Hepatocyte (in vitro differentiated cells): Measurements from ENCODE around the gene PPAT.

Experiments
- EZH2 ChIP-seq: fragments of 200-600 bp; sonication (generic); IDR thresholded peaks from 2 replicates; pipeline ENCODE4 v1.6.1; 2016; ENCODE audit warnings: antibody characterized with exemption, mild to moderate bottlenecking, borderline replicate concordance
- TF ChIP-seq, protein P1 (sequence below): fragments of 200-600 bp; sonication (generic); IDR thresholded peaks from 2 replicates; pipeline ENCODE4 v1.5.1; 2016; ENCODE audit warnings: antibody characterized with exemption, mild to moderate bottlenecking; ENCODE audit not compliant: poor library complexity

DNA sequence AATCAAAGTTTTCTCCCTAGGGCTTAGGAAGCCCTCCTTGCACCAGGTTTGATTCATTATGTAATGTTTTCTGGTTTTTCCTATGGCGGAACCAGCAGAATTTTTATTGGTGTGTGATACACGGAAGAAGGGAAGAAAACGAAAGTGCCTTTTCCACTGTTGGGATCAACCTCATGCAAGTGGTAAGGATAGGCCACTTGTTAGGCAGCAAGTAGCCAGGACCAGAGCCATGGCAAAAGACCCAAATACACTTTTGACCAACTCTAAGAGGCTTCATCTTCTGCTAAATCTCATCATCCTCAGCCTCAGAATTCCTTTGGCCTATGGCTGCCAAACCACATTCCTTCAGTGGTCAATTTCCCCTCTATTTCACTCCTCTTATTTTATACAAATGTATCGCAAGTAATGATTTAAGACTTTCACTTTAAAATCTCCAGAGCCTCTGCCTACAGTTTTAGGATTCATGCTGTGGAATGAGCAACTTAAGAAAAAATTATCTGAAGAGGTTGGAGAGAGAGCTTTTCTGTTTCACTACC is 21.2 kb downstream of the PPAT start:
- TF ChIP-seq, protein P1, sequence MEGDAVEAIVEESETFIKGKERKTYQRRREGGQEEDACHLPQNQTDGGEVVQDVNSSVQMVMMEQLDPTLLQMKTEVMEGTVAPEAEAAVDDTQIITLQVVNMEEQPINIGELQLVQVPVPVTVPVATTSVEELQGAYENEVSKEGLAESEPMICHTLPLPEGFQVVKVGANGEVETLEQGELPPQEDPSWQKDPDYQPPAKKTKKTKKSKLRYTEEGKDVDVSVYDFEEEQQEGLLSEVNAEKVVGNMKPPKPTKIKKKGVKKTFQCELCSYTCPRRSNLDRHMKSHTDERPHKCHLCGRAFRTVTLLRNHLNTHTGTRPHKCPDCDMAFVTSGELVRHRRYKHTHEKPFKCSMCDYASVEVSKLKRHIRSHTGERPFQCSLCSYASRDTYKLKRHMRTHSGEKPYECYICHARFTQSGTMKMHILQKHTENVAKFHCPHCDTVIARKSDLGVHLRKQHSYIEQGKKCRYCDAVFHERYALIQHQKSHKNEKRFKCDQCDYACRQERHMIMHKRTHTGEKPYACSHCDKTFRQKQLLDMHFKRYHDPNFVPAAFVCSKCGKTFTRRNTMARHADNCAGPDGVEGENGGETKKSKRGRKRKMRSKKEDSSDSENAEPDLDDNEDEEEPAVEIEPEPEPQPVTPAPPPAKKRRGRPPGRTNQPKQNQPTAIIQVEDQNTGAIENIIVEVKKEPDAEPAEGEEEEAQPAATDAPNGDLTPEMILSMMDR: no peak
- TF ChIP-seq EZH2: no peak
